ENCODE measurements around the gene TBC1D4.
"Not testable (repeated sequence)": the region's sequence is repeated elsewhere in the genome, so short reads cannot be mapped to it uniquely, and the experiment has no call there.

TBC1D4 gene

DNA sequence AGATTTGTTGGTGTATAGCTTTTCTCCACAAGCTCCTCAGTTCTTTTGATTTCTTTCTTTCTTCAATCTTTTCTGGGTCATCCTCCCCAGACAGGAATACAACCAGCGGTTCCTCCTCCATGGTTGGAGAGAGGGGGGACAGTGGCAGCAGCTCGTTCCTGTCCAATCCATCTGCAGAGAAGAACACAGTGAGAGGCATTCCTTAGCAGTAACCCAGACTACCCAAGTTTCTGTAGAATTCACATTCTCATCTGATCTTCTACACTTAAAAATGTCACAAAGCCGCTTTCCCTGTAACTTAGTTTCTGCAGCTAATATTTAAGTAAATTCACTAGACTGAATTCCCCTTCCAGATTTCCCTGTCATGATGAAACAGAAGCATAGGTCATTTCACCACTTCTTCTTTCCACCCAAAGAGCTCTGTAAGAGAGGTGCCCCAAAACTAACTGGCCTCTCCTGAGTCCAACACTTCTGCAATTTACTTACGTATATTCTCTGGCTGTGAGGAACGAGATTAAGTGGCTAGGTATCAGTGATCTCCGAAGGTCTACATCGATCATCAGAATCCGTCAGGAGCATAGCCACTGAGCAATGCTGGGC is 171.9 kb downstream of the TBC1D4 start:
- Histone ChIP-seq H3K4me2 (ENCODE audit: low read length, poor library complexity, severe bottlenecking) (no peak overlapping the region), H3K36me3 (ENCODE audit: control insufficient read depth in 1 of 2, insufficient read depth in 2 of 2, low read depth in 1 of 2, low read length in 2 of 2) (peaks cover 0 to 31% of the 10 kb centered on the region in 2 experiments), H2AK5ac (ENCODE audit: low read length, severe bottlenecking) (no peak overlapping the region), H2AFZ (ENCODE audit: low read depth, low read length) (no peak overlapping the region), H3K79me1 (replicated peaks; ENCODE audit: low read length, poor library complexity, severe bottlenecking) (no peaks in the 10 kb centered on the region), H3K9me3 (ENCODE audit: control insufficient read depth, low read length) (no peaks in the 10 kb centered on the region), H3K23ac (ENCODE audit: low read length in 2 of 2) (no peak overlapping the region), H3K4me1 (ENCODE audit: control insufficient read depth, insufficient read depth, low read depth, low read length) (no peaks in the 10 kb centered on the region), H4K8ac (ENCODE audit: low read length) (no peak overlapping the region), H3K27me3 (ENCODE audit: control insufficient read depth in 1 of 2, insufficient read depth in 1 of 2, low read length in 2 of 2) (no peaks in the 10 kb centered on the region), H4K91ac (ENCODE audit: low read length) (no peak overlapping the region), H3K27ac (ENCODE audit: low read length, poor library complexity, severe bottlenecking) (no peak overlapping the region), H2BK12ac (ENCODE audit: low read length in 2 of 2) (no peak overlapping the region), H3K4me3 (ENCODE audit: insufficient read depth in 1 of 2, low read depth in 1 of 2, low read length in 2 of 2) (no peak overlapping the region), H3K18ac (ENCODE audit: low read depth in 1 of 2, low read length in 2 of 2) (no peak overlapping the region), H2BK15ac (ENCODE audit: low read depth, poor library complexity, severe bottlenecking) (no peak overlapping the region), H3K14ac (ENCODE audit: low read length in 2 of 2) (no peak overlapping the region), H3K9ac (ENCODE audit: low read length) (no peak overlapping the region), H2BK120ac (ENCODE audit: low read depth, low read length) (no peak overlapping the region), H2BK5ac (ENCODE audit: low read depth, low read length, poor library complexity, severe bottlenecking) (no peak overlapping the region), H3K4ac (ENCODE audit: low read depth in 1 of 2, low read length in 2 of 2) (no peak overlapping the region)
- DNase-seq: no peak
- 97% methylated on average over 7 of the region's 8 CpGs for WGBS

DNA sequence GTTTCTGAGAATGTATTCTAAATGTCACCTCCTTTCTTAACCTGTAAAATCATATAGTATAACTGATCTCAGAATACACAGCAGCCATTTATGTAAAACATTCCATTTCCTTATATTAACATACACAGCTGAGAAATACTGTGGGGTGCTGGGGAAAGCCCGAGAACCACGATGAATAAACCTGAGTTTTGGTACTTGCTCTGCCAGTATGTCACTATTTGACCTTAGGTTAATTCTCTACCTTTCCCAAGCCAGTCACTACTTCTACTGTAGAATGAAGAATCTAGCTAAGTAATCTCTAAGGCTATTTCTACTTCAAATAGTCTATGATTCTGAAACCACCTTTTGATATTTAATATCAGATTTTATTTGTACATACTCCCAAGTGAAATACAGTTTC is 173.7 kb downstream of the TBC1D4 start:
- H3K4me1 ChIP-seq (ENCODE audit: control insufficient read depth, insufficient read depth, low read depth, low read length): no peaks in the 10 kb centered on the region
- H2AFZ ChIP-seq (ENCODE audit: low read depth, low read length): no peak overlapping the region
- H4K91ac ChIP-seq (ENCODE audit: low read length): no peak overlapping the region
- H2AK5ac ChIP-seq (ENCODE audit: low read length, severe bottlenecking): no peak overlapping the region
- no peaks in the 10 kb centered on the region for H3K9me3 ChIP-seq (ENCODE audit: control insufficient read depth, low read length)
- no peak overlapping the region for H2BK12ac ChIP-seq (ENCODE audit: low read length in 2 of 2)
- no peak overlapping the region for H2BK5ac ChIP-seq (ENCODE audit: low read depth, low read length, poor library complexity, severe bottlenecking)
- no peak overlapping the region for H3K23ac ChIP-seq (ENCODE audit: low read length in 2 of 2)
- H3K4ac ChIP-seq (ENCODE audit: low read depth in 1 of 2, low read length in 2 of 2): no peak overlapping the region
- H3K14ac ChIP-seq (ENCODE audit: low read length in 2 of 2): no peak overlapping the region
- no peak overlapping the region for H3K4me2 ChIP-seq (ENCODE audit: low read length, poor library complexity, severe bottlenecking)
- H3K79me1 ChIP-seq (replicated peaks; ENCODE audit: low read length, poor library complexity, severe bottlenecking): no peaks in the 10 kb centered on the region
- WGBS: 100% methylated on average over 2 of the region's 2 CpGs
- no peak overlapping the region for H2BK15ac ChIP-seq (ENCODE audit: low read depth, poor library complexity, severe bottlenecking)
- no peak overlapping the region for H3K18ac ChIP-seq (ENCODE audit: low read depth in 1 of 2, low read length in 2 of 2)
- H4K8ac ChIP-seq (ENCODE audit: low read length): no peak overlapping the region
- H3K27me3 ChIP-seq (ENCODE audit: control insufficient read depth in 1 of 2, insufficient read depth in 1 of 2, low read length in 2 of 2): no peaks in the 10 kb centered on the region
- no peak overlapping the region for H2BK120ac ChIP-seq (ENCODE audit: low read depth, low read length)
- peaks cover 0 to 31% of the 10 kb centered on the region in 2 experiments for H3K36me3 ChIP-seq (ENCODE audit: control insufficient read depth in 1 of 2, insufficient read depth in 2 of 2, low read depth in 1 of 2, low read length in 2 of 2)
- DNase-seq: no peak
- H3K27ac ChIP-seq (ENCODE audit: low read length, poor library complexity, severe bottlenecking): no peak overlapping the region
- H3K9ac ChIP-seq (ENCODE audit: low read length): no peak overlapping the region
- H3K4me3 ChIP-seq (ENCODE audit: insufficient read depth in 1 of 2, low read depth in 1 of 2, low read length in 2 of 2): no peak overlapping the region

DNA sequence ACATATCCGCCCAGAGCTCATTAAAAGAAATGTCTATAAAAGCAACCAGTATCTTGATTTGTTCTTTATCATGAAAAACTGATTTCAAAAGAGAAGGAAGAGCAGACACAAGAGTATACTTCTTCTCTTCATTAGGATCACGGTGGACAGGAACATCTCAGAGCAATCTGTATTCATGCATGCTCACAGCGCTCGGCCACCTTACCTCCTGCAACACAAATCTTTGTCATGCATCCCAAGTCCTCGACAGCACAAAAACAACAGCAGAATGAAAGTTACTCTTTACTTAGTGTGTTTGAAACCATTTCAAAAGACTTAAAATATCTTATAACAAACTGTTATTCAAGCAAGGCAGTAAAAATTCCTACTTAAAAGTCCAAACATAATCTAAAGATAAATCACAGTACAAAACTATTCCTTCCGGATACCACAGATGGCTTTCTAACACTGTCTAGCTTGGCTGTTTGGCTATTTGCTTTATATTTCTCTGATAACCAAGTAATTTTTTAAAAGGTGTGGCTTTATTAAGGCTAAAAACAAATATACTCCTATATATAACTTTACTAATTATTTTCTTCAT is 174.5 kb downstream of the TBC1D4 start:
- WGBS: 89% methylated on average over 3 of the region's 6 CpGs
- Histone ChIP-seq H2AK5ac (ENCODE audit: low read length, severe bottlenecking) (no peak overlapping the region), H3K18ac (ENCODE audit: low read depth in 1 of 2, low read length in 2 of 2) (no peak overlapping the region), H3K27ac (ENCODE audit: low read length, poor library complexity, severe bottlenecking) (no peak overlapping the region), H3K4me2 (ENCODE audit: low read length, poor library complexity, severe bottlenecking) (no peak overlapping the region), H3K9ac (ENCODE audit: low read length) (no peak overlapping the region), H4K8ac (ENCODE audit: low read length) (no peak overlapping the region), H3K4me3 (ENCODE audit: insufficient read depth in 1 of 2, low read depth in 1 of 2, low read length in 2 of 2) (no peak overlapping the region), H4K91ac (ENCODE audit: low read length) (no peak overlapping the region), H3K23ac (ENCODE audit: low read length in 2 of 2) (no peak overlapping the region), H3K9me3 (ENCODE audit: control insufficient read depth, low read length) (no peaks in the 10 kb centered on the region), H2BK12ac (ENCODE audit: low read length in 2 of 2) (no peak overlapping the region), H3K36me3 (ENCODE audit: control insufficient read depth in 1 of 2, insufficient read depth in 2 of 2, low read depth in 1 of 2, low read length in 2 of 2) (peaks cover 0 to 30% of the 10 kb centered on the region in 2 experiments), H2BK15ac (ENCODE audit: low read depth, poor library complexity, severe bottlenecking) (no peak overlapping the region), H3K27me3 (ENCODE audit: control insufficient read depth in 1 of 2, insufficient read depth in 1 of 2, low read length in 2 of 2) (no peaks in the 10 kb centered on the region), H3K4ac (ENCODE audit: low read depth in 1 of 2, low read length in 2 of 2) (no peak overlapping the region), H2AFZ (ENCODE audit: low read depth, low read length) (no peak overlapping the region), H3K4me1 (ENCODE audit: control insufficient read depth, insufficient read depth, low read depth, low read length) (no peaks in the 10 kb centered on the region), H3K14ac (ENCODE audit: low read length in 2 of 2) (no peak overlapping the region), H3K79me1 (replicated peaks; ENCODE audit: low read length, poor library complexity, severe bottlenecking) (no peaks in the 10 kb centered on the region), H2BK5ac (ENCODE audit: low read depth, low read length, poor library complexity, severe bottlenecking) (no peak overlapping the region), H2BK120ac (ENCODE audit: low read depth, low read length) (no peak overlapping the region)
- DNase-seq: no peak

DNA sequence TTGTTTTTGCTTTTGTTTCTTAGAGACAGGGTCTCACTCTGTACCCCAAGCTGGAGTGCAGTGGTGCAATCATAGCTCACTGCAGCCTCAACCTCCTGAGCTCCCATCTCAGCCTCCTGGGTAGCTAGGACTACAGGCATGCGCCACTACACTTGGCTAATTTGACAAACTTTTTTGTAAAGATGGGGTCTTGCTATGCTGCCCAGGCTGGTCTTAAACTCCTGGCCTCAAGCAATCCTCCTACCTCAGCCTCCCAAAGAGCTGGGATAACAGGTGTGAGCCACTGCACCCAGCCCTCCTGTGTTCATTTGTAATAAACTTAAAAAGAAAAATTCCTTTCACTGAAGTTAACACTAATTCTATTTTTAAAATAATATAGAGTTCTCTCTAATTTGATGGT is 175.0 kb downstream of the TBC1D4 start:
- not testable (repeated sequence) for H3K4me2 ChIP-seq (ENCODE audit: low read length, poor library complexity, severe bottlenecking); H3K14ac ChIP-seq (ENCODE audit: low read length in 2 of 2); H2AFZ ChIP-seq (ENCODE audit: low read depth, low read length); H4K91ac ChIP-seq (ENCODE audit: low read length); H2BK5ac ChIP-seq (ENCODE audit: low read depth, low read length, poor library complexity, severe bottlenecking); H2AK5ac ChIP-seq (ENCODE audit: low read length, severe bottlenecking); H3K79me1 ChIP-seq (replicated peaks; ENCODE audit: low read length, poor library complexity, severe bottlenecking); H3K23ac ChIP-seq (ENCODE audit: low read length in 2 of 2); H3K9me3 ChIP-seq (ENCODE audit: control insufficient read depth, low read length); H3K4me3 ChIP-seq (ENCODE audit: insufficient read depth in 1 of 2, low read depth in 1 of 2, low read length in 2 of 2); H3K18ac ChIP-seq (ENCODE audit: low read depth in 1 of 2, low read length in 2 of 2); H3K27ac ChIP-seq (ENCODE audit: low read length, poor library complexity, severe bottlenecking); H3K4me1 ChIP-seq (ENCODE audit: control insufficient read depth, insufficient read depth, low read depth, low read length); H3K4ac ChIP-seq (ENCODE audit: low read depth in 1 of 2, low read length in 2 of 2); H4K8ac ChIP-seq (ENCODE audit: low read length); H3K9ac ChIP-seq (ENCODE audit: low read length); DNase-seq; H2BK15ac ChIP-seq (ENCODE audit: low read depth, poor library complexity, severe bottlenecking); H2BK120ac ChIP-seq (ENCODE audit: low read depth, low read length); H2BK12ac ChIP-seq (ENCODE audit: low read length in 2 of 2); H3K27me3 ChIP-seq (ENCODE audit: control insufficient read depth in 1 of 2, insufficient read depth in 1 of 2, low read length in 2 of 2)
- peaks cover 0 to 27% of the 10 kb centered on the region in 2 experiments for H3K36me3 ChIP-seq (ENCODE audit: control insufficient read depth in 1 of 2, insufficient read depth in 2 of 2, low read depth in 1 of 2, low read length in 2 of 2)
- WGBS: 100% methylated on average over 1 of the region's 1 CpG
